Activated CD4-positive, alpha-beta T cell treated with anti-CD3 and anti-CD28 coated beads, Interleukin-2, Interleukin-4, amounts not matched to agents 100 ng/mL and 50 ng/mL, durations not matched to agents 16 hours and 8 hours (primary cell): Measurements from ENCODE around the gene MSMO1.

Source experiments
- DNase-seq: peaks from one replicate; pipeline ENCODE4 v3.0.0-alpha.2; 2020; ENCODE audit warnings: low spot score

The MSMO1 gene

DNA sequence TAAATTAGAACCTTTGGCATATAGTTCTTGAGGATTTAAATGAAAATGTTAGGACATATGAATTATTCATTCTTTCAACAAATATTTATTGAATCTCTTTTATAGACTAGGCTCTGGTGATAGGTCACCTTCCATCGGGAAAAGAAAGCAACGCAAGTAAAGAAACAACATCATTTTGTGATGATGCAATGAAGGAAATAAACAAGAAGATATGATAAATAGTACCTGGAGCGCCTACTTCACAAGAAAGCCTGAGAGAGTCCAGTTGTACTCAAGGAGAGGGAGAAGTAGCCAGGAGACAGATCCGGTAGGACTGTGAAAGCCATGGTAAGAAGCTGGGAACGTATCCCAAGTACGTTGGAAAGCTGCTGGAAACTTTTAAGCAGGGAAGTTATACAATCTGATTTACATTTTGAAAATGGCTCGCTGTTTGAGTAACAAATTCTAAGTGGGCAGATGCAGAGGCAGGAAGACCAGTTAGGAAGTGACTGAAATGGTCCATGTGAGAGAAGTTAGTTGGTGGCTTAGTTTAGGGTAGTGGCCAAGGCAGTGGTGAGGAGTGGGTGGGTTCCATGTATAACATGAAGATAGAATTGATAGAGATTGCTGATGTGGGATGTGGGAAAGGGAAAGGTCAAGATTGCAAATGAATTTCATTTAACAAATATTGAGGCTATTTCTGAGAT, 33.7 kb downstream of the MSMO1 start:
- no peak for DNase-seq

DNA sequence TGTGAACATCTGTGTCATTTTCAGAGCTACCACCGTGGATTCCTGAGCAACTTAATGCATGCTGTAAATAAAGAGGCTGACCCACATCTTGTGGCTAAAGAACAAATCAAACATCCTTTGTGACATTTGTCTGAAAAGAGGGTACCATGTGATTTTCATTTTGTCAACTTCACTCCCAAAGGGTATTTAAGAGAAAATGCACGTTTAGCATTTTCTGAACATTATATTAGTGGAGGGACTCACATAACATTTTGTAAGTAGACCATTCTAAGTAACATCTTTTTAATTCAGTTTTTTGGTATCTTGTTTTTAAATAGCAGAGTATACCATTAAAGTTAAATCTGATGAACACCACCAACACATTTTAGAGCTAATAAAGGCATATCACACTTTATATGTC, 34.3 kb downstream of the MSMO1 start:
- no peak for DNase-seq

DNA sequence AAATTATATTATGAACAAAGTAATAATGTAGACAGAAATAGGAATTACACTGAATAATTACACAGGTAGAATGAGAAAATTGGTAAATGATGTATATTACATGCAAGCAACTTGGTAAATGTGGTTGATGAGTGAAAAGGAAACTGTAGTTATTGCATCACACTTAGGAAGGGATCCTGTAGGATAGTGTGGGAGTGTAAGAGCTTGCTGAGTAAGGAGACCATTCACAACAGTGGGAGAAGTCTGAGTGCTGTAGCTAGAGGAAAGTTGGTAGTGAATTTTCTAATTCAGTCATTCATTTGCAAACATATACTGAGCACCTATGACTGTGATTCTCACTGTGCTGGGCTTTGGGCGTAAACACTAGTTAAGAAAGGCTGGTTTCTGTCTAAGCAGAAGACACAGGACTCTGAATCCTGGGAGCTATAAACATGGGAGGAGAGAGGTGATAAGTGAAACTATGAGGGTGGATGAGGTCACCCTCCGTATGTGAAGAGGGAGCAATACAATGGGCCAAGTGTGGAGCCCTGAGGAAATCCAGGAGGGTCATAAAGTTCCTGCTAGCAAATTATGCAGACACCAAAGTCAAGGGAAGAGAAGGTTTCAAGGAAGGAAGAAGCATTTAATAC, 37.1 kb downstream of the MSMO1 start:
- DNase-seq = peak; percentile 4

DNA sequence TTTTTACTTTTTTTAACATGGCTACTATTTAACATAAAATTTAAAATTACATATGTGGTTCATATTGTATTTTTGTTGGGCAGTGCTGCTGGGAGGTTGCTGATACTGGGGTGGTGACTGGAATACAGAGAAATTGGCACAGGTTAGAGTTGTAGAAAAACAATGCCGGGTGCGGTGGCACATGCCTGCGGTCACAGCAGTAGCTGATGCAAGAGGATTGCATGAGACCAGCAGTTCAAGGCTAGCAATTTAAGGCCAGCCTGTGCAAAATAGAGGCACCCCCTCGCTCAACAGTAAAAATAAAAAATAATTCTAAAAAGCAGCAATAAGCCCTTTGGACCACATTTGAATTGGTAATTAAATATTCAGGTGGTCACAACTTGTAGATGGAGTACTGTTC, 39.6 kb downstream of the MSMO1 start:
- no peak for DNase-seq

DNA sequence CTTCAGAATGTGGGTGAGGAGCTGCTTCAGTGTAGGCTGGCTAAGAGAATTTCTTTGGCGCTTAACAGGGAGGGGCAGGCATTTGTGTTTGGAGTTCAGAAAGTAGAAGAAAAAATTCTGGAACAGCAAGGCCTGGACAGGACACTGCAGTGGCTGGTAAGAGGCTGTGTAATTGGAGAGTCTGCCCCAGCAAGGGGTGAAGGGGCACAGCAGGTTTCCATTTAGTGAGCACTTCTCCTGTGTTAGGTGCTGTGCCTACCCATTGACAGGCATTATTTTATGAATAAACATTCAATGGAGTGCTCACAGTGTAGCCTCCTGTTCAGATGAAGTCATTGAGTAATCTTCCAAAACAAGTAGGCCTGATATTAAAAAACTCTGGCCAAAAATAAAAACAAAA, 40.6 kb downstream of the MSMO1 start:
- DNase-seq = no peak

DNA sequence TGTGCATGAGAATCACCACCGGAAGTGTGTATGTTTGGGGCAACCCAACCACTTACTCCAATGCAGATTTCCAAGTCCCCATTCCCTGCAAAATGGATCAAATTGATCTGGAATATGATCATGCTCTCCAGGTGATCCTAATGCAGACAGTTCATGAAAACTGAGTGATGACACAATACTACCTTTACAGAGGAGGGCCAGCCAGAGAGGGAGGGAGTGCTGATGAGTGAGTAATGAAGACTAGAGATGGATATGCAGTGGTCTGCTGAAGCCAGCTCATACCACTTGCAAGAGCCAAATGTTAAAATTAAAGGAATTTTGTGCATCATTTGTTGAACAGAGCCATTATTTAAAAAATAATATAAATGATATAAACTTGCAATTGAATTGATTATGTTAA, 41.1 kb downstream of the MSMO1 start:
- DNase-seq = no peak

DNA sequence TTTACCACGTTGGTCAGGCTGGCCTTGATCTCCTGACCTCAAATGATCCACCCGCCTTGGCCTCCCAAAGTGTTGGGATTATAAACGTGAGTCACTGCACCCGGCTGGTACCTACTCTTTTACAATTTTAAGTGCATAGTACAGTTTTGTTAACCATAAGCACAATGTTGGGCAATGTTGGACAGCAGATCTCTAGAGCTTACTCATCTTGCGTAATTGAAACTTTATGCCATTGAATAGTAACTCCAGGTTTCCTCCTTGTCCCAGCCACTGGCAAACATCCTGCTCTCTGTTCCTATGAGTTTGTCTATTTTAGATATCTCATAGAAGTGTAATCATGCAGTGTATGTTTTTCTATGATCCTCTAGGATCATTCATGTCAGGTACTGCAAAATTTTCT, 42.1 kb downstream of the MSMO1 start:
- DNase-seq = no peak

DNA sequence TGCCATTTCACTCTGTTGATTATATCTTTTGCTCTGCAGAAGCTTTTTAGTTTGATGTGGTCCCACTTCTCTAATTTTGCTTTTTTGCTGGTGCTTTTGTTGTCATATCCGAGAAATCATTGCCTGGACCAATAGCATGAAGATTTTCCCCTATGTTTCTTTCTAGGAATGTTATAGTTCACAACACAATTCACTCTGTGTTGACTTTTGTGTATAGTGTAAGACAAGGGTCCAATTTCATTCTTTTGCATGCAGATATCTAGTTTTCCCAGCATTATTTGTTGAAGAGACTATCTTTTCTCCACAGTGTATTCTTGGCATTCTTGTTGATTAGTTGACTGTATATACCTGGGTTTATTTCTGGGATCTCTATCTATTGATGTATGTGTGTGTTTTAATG, 43.1 kb downstream of the MSMO1 start:
- no peak for DNase-seq

DNA sequence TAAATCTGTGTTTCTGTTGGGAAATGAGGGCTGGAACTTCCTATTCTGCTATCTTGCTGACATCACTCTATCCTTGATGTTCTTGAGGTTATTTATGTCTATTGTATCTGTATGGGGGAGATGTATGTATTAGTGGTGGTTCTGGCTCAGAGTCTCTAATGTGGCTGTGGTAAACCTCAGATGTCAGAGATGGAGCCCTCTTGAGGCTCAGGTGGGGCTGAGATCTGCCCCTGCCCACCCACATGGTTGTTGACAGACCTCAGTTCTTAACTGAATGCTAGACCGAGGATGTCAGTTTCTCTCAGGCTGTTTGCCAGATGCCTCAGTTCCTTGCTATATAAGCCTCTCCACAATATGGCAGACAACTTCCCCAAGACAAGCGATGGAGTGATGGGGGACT, 48.0 kb downstream of the MSMO1 start:
- DNase-seq = no peak

DNA sequence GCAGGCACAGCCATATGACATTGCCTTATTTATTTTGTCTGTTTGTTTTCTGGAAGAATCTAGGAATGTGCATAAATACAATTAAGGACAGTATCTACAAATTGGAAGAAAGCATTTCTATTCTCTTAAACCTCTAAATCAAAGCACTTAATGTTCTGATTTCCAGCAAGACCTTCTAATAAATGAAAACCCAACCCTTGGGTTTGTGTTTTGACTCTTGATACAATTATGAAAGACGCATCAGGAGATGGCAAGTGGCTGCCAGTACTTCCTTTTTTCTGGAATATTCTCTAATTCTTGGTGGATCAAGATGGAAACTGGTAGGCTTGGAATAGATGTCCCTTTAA, 50.9 kb downstream of the MSMO1 start:
- no peak for DNase-seq

DNA sequence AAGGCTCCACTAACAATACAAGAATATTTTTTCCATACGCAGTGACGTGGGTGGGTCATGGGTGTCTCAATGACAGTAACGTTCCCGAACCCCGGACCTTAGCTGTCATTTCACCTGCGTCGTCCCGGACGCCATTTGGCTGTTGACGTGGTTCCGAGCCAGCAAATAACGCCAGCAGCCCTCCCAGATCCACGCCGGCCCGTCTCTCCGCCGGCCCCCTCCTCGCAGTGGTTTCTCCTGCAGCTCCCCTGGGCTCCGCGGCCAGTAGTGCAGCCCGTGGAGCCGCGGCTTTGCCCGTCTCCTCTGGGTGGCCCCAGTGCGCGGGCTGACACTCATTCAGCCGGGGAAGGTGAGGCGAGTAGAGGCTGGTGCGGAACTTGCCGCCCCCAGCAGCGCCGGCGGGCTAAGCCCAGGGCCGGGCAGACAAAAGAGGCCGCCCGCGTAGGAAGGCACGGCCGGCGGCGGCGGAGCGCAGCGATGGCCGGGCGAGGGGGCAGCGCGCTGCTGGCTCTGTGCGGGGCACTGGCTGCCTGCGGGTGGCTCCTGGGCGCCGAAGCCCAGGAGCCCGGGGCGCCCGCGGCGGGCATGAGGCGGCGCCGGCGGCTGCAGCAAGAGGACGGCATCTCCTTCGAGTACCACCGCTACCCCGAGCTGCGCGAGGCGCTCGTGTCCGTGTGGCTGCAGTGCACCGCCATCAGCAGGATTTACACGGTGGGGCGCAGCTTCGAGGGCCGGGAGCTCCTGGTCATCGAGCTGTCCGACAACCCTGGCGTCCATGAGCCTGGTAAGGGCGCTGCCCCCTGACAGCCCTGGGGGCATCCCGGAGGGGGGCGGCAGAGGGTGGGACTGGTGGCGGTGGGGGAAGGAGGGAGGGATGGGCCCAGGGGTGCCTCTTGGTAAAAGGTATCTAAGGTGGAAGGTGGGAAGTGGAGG, 51.5 kb downstream of the MSMO1 start, which contains the start of gene CPE:
TSS of gene CPE (plus strand) at position 264 of the 933 bp plus-strand sequence. CDS start at position 478, 214 bp downstream.
- DNase-seq = peak; percentile 44

DNA sequence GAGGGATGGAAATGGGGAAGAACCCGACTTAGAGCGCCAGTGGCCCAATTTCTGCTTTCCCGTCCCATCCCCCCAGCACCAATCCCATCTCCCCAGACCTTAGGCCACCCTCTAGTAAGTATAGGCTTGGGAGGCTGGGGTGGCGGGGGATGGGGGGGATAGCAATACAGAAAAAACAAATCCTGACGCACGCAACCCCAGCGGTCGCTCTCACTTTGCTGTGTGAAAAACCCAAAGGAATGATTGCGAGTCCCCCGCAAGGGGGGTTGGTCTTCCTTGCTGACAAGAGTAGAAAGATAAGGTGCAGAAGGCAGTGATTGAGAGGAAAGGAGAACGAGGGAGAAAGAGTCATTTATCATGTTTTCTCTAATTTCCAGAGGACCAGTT, 52.2 kb downstream of the MSMO1 start:
- no peak for DNase-seq

DNA sequence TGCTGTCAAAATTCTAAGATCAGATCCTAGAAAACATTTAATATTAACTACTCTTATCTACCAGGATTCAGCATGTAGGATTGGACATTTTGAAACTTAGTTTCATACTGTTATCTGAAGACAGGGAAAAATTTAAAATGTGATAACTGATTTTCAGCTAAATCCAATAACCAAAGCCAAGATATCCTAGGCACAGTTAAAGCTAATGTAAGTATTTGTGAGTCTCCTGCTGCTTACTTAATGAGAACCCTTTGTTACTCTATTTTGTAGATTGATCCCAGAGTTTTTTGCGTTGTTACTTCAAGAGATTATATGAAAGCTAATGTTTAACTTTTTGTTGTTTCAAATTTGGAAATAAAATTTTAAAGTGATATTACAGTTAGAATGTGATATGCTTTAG, 53.3 kb downstream of the MSMO1 start:
- no peak for DNase-seq

DNA sequence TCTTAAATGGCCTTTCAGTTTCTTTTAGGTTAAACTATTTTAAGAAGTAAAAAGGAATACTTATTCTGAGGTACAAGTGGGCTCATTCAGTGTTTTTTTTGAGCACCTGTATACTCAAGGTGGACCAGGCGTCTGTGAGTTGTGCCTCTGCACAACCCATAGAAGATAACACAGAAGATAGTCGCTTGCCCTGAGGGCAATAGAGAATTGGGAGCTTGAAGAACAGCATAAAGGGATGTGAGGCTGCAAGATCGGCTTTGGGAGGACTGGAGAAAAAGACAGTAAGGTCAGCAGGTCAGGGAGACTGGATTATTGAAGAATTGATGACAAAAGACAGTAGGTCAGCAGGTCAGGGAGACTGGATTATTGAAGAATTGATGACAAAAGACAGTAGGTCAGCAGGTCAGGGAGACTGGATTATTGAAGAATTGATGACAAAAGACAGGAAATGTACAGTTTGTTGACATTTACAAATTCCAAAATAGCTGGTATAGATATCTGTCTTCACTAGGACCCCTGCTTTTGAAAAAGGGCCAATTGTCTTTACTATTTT, 54.4 kb downstream of the MSMO1 start:
- DNase-seq = no peak

DNA sequence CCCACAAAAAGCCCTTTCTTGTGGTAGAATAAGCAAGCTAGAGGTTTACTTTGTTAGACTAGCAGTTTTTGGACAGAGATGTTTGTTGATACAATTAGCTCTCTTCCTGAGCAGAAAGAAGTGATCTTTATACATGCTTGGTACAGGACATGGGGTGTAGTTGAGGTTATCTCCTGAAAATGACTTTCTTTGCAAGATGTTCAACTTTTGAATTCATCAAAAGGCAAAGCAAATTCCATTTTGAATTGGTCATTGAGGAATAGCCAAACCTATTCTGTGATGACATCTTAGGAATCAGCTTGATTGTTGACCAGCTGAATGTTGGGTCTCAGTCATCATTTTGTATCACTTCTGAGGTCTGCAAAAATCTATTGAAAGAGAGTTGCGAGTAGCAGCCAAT, 55.2 kb downstream of the MSMO1 start:
- DNase-seq = no peak

DNA sequence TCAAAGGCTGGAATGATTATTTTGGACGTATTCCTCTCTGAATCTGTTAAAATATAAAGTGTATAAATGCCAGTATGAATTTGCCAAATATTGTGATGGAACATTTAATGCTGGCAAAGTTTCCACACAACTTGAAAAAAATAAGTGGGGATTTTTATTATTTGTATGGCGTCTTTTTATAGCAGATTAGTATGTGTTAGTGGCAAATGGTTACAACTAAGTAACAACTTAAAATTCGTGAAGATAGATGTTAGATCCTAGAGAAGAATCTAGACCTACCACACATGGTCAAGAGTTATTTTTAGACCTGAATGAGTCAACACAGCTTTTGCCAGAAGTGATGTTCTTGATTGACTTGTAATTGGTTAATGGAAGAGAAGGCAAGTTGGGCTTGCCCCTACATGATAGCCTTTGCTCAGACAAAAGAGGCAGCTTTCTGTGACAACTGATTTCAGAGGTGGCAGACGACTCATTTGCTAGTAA, 56.2 kb downstream of the MSMO1 start:
- no peak for DNase-seq

DNA sequence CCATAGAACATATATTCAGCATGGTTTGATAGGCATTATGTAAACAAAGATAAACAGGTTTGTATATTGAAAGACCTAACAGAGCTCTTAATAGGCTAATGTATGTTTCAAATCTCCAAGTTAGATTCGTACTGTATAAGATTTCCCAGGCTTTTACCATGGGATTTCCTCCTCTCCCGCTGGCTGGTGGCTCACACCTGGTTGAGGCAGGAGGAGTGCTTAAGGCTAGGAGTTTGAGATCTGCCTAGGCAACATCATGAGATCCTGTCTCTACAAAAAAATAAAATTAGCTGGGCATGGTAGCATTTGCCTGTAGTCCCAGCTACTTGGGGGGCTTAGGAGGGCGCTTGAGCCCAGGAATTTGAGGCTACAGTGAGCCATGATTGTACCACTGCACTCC, 56.7 kb downstream of the MSMO1 start:
- DNase-seq = no peak

DNA sequence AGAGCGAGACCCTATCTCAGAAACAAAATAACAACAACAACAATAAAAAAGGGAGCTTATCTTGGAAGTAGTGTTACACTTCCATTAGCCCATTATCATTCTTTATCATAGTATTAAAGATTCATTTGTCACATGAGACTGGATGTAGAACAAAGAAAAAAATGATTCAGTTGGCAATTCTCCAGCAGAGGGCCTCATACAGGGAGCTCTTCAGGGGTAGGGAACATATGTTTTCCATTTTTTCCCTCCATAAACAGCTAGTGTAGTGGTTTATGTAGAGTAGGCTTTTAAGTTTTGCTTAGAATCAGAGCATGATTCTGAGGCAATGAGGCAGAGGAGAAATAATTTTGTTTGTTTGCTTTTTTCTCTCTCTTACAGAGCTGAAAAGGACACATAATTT, 57.1 kb downstream of the MSMO1 start:
- DNase-seq = no peak

DNA sequence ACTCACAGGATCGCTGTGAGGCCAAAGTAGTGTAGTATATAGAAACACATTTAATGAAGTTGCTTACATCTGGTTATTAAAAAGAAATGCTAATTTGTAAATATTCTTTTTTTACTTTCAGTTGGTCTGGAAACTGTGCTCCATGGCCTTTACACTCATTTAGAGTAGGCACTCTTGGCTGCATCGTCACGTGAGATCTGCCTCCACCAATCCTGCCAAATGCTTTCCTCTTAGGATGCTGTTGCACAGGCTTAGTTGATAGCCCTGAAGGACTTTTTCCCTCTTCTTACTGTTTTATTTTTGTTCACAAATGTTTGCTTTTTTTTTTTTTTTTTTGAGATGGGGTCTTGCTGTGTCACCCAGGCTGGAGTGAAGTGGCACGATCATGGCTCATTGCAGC, 57.7 kb downstream of the MSMO1 start:
- no peak for DNase-seq

DNA sequence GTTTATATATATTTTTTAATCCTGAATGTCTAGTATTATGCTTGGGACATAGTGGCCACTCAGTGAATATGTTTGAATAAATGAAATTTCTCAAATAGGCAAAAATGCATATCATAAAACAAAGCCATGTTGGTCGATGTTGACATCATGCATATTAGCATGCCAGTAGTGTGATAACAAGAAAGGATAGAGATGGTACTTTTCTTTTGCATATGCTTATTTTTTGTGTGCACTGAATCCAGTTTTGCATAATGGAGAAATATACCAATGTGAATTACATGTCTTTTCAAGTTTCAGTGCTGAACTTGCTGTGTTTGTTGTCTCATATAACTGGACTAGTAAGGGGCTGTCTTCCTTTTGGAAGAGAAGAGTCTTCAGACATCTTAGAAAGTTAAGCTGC, 58.9 kb downstream of the MSMO1 start:
- no peak for DNase-seq

DNA sequence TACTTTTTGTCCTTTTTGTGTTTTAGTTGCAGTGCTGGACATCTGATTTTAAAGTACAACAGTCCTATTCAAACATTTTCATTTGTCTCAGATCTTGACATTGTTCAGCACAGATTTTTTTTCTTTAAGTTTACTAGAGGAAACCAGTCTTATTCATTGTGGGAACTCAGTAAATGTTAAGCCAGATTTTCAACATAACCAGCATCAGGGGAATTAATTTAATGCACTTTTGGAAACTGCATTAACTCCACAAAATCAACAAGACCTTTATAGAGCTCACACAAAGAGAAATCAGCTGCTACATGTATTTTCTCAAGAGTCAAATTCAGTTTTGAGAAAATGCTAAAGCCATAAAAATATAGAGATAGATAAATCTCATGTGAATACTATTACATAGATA, 61.3 kb downstream of the MSMO1 start:
- no peak for DNase-seq
